BJ (cell line): ENCODE data around the gene RALGDS. TPM values are rescaled to one million over a fixed set of nuclear protein-coding genes. Genes with fewer than 3 reads are reported as not detected.

Experiments used
- CTCF ChIA-PET: fragments of 350-600 bp; formaldehyde crosslinking; extraction: SDS; loops from one replicate; lab custom pipeline; 2021; ENCODE audit warnings: antibody characterized with exemption, inconsistent platforms; lab: Yijun Ruan, JAX
- POLR2A ChIA-PET: fragments of 300-600 bp; sonication (Branson Sonifier 250); formaldehyde crosslinking; extraction: SDS; loops from one replicate; lab custom pipeline; 2021; ENCODE audit warnings: antibody characterized with exemption; lab: Charles Lee
- DNase-seq: peaks from one replicate; pipeline ENCODE4 v3.0.0-alpha.2; 2011; ENCODE audit warnings: low read depth
- H3K27me3 ChIP-seq: 2 replicates; pipeline ENCODE4 v1.6.0; 2011; ENCODE audit warnings: low read length; ENCODE audit not compliant: control insufficient read depth, insufficient read depth
- H3K36me3 ChIP-seq: 2 replicates; pipeline ENCODE4 v1.5.1; 2011; ENCODE audit warnings: low read length; ENCODE audit not compliant: control insufficient read depth, insufficient read depth
- H3K4me3 ChIP-seq: 2 replicates; pipeline ENCODE4 v1.5.1; 2011; ENCODE audit warnings: low read depth, mild to moderate bottlenecking, control low read depth, low read length
- polyA plus RNA-seq: library from polyadenylated mRNA; depleted of rRNA; stranded (reverse); fragments of >200 nt; gene quantifications from 2 replicates; pipeline ENCODE4 v1.2.3, GENCODE V29; 2011
- TF ChIP-seq, protein P1 (sequence below): IDR thresholded peaks from 2 replicates; pipeline ENCODE4 v1.5.1; 2011; ENCODE audit warnings: low read depth, mild to moderate bottlenecking, control low read depth, inconsistent platforms, low read length, moderate library complexity; ENCODE audit not compliant: insufficient read depth

The RALGDS gene
- polyA plus RNA-seq, 1 experiment: 25.1 TPM

GRCh38 chr9:133113949-133114885 is 6.8 kb downstream of the RALGDS start:
- ChIA-PET POLR2A (interaction anchor here (0.6 kb wide), 1 partner anchor 710 kb away, joined by 7 read pairs; no protein-coding TSS in a partner anchor), CTCF (interaction anchor here (0.6 to 25.9 kb wide), 9 partner anchors 9 to 92 kb away, joined by 3 to 505 read pairs (median 4); no protein-coding TSS in a partner anchor)
- TF ChIP-seq, protein P1, sequence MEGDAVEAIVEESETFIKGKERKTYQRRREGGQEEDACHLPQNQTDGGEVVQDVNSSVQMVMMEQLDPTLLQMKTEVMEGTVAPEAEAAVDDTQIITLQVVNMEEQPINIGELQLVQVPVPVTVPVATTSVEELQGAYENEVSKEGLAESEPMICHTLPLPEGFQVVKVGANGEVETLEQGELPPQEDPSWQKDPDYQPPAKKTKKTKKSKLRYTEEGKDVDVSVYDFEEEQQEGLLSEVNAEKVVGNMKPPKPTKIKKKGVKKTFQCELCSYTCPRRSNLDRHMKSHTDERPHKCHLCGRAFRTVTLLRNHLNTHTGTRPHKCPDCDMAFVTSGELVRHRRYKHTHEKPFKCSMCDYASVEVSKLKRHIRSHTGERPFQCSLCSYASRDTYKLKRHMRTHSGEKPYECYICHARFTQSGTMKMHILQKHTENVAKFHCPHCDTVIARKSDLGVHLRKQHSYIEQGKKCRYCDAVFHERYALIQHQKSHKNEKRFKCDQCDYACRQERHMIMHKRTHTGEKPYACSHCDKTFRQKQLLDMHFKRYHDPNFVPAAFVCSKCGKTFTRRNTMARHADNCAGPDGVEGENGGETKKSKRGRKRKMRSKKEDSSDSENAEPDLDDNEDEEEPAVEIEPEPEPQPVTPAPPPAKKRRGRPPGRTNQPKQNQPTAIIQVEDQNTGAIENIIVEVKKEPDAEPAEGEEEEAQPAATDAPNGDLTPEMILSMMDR: no peak
- no peak for DNase-seq
- H3K36me3 ChIP-seq: peaks cover 7% of the 10 kb centered on the region
- H3K27me3 ChIP-seq: no peaks in the 10 kb centered on the region
- H3K4me3 ChIP-seq: no peak overlapping the region

GRCh38 chr9:133113163-133113948 is 7.7 kb downstream of the RALGDS start:
- TF ChIP-seq, protein P1: no peak
- POLR2A ChIA-PET: no interaction called here
- no peaks in the 10 kb centered on the region for H3K27me3 ChIP-seq
- peaks cover 7% of the 10 kb centered on the region for H3K36me3 ChIP-seq
- H3K4me3 ChIP-seq: no peak overlapping the region
- no peak for DNase-seq
- CTCF ChIA-PET: interaction anchor here (1.0 to 25.9 kb wide), 4 partner anchors 11 to 92 kb away, joined by 3 to 505 read pairs (median 39); no protein-coding TSS in a partner anchor

GRCh38 chr9:133112663-133113026 is 8.4 kb downstream of the RALGDS start:
- TF ChIP-seq, protein P1: no peak
- ChIA-PET CTCF (interaction anchor here (10.2 to 25.9 kb wide), 2 partner anchors 11 to 35 kb away, joined by 74 to 505 read pairs; no protein-coding TSS in a partner anchor), POLR2A (no interaction called here)
- Histone ChIP-seq H3K4me3 (no peak overlapping the region), H3K27me3 (no peaks in the 10 kb centered on the region), H3K36me3 (peaks cover 14% of the 10 kb centered on the region)
- DNase-seq: no peak

- no peaks in the 10 kb centered on the region for H3K27me3 ChIP-seq
- no peak for DNase-seq
- POLR2A ChIA-PET: no interaction called here
These were observed 9.0 kb downstream of the RALGDS start for GRCh38 chr9:133111808-133112662.

More at GRCh38 chr9:133111808-133112662, 9.0 kb downstream of the RALGDS start:
- H3K36me3 ChIP-seq: peaks cover 18% of the 10 kb centered on the region
- H3K4me3 ChIP-seq: no peak overlapping the region
- CTCF ChIA-PET: interaction anchor here (10.2 to 25.9 kb wide), 2 partner anchors 10 to 36 kb away, joined by 74 to 505 read pairs; no protein-coding TSS in a partner anchor
- TF ChIP-seq, protein P1: no peak
